Measurements from ENCODE around the gene RAPGEF5. TPM values are rescaled to one million over a fixed set of nuclear protein-coding genes. Genes with fewer than 3 reads are reported as not detected.

Gene RAPGEF5
- total and polyA plus RNA-seq, 12 donors, result 5.1 to 87.0 (median 26.0) TPM

GRCh38 chr7:22248111-22248809, 108.7 kb downstream of the RAPGEF5 start:
- 85 to 91% (median 88%) methylated on average over 7 of the region's 7 CpGs for WGBS, 4 donors
- H3K9me3 ChIP-seq (replicated peaks in 1 of 3), result peaks cover 0 to 4% (median 0%) of the 10 kb centered on the region in 3 donors
- H3K4me3 ChIP-seq, result no peak overlapping the region
- H3K4me1 ChIP-seq (replicated peaks in 1 of 2), result no peaks in the 10 kb centered on the region
- DNase-seq, result no peak
- intact Hi-C loops (cut with DNase I), result no loop called here
- no peak for TF ChIP-seq CTCF (IDR thresholded peaks at IDR 0.05)
- no peak for TF ChIP-seq POLR2A (IDR thresholded peaks at IDR 0.05)
- no peaks in the 10 kb centered on the region for H3K27me3 ChIP-seq
- no peak overlapping the region for H3K27ac ChIP-seq
- H3K36me3 ChIP-seq (replicated peaks in 1 of 2), result no peaks in the 10 kb centered on the region

GRCh38 chr7:22241805-22242390, 115.1 kb downstream of the RAPGEF5 start:
- no peak for TF ChIP-seq POLR2A (IDR thresholded peaks at IDR 0.05)
- TF ChIP-seq CTCF (IDR thresholded peaks at IDR 0.05), result no peak
- no peak overlapping the region for H3K4me3 ChIP-seq
- intact Hi-C loops (cut with DNase I), result no loop called here
- H3K27ac ChIP-seq, result no peak overlapping the region
- H3K9me3 ChIP-seq (replicated peaks in 1 of 3), result peaks cover 0 to 4% (median 0%) of the 10 kb centered on the region in 3 donors
- no peaks in the 10 kb centered on the region for H3K36me3 ChIP-seq (replicated peaks in 1 of 2)
- WGBS, 4 donors, result 56 to 83% (median 64%) methylated on average over 2 of the region's 2 CpGs
- no peak for DNase-seq
- no peaks in the 10 kb centered on the region for H3K4me1 ChIP-seq (replicated peaks in 1 of 2)
- no peaks in the 10 kb centered on the region for H3K27me3 ChIP-seq

GRCh38 chr7:22240904-22241571, 115.9 kb downstream of the RAPGEF5 start:
- Histone ChIP-seq H3K27ac (no peak overlapping the region), H3K27me3 (no peaks in the 10 kb centered on the region), H3K4me1 (replicated peaks in 1 of 2) (no peaks in the 10 kb centered on the region), H3K4me3 (no peak overlapping the region), H3K9me3 (replicated peaks in 1 of 3) (peaks cover 0 to 2% (median 0%) of the 10 kb centered on the region in 3 donors), H3K36me3 (replicated peaks in 1 of 2) (no peaks in the 10 kb centered on the region)
- no peak for TF ChIP-seq POLR2A (IDR thresholded peaks at IDR 0.05)
- intact Hi-C loops (cut with DNase I), result no loop called here
- no peak for DNase-seq

- WGBS, 4 donors, result 87 to 97% (median 94%) methylated on average over 3 of the region's 3 CpGs
Observed at GRCh38 chr7:22238354-22239311, 118.3 kb downstream of the RAPGEF5 start.

More at GRCh38 chr7:22238354-22239311, 118.3 kb downstream of the RAPGEF5 start:
- intact Hi-C loops (cut with DNase I), result no loop called here
- H3K4me3 ChIP-seq, result no peak overlapping the region
- TF ChIP-seq POLR2A (IDR thresholded peaks at IDR 0.05) (no peak), CTCF (IDR thresholded peaks at IDR 0.05) (no peak)
- no peaks in the 10 kb centered on the region for H3K27me3 ChIP-seq
- H3K36me3 ChIP-seq (replicated peaks in 1 of 2), result no peaks in the 10 kb centered on the region
- H3K4me1 ChIP-seq (replicated peaks in 1 of 2), result no peaks in the 10 kb centered on the region
- H3K9me3 ChIP-seq (replicated peaks in 1 of 3), result no peaks in the 10 kb centered on the region
- no peak overlapping the region for H3K27ac ChIP-seq
- no peak for DNase-seq
